Right lobe of liver (tissue), 4 donors: ENCODE data around the gene CUBN.

Experiments used
- POLR2A ChIP-seq: fragments of 450-650 bp; IDR thresholded peaks from one replicate; pipeline ENCODE4 v1.6.1; 2017; ENCODE audit warnings: antibody characterized with exemption, mild to moderate bottlenecking
- TF ChIP-seq, protein P1 (sequence below), 4 donors: fragments of 200-600 bp in 3 of 4; fragments of 450-650 bp in 1 of 4; IDR thresholded peaks; one replicate each; pipeline versions ENCODE4 v1.5.1 to v1.8.0; 2016 to 2022; ENCODE audit warnings: antibody characterized with exemption in 4 of 4, mild to moderate bottlenecking in 2 of 4
- donor health status: DM: no; HTN: no; CAD: no.
- donor health status: DM: no; HTN: no; CAD: no.
- donor health status: DM: no; HTN: yes; CAD: no.

- no peak for TF ChIP-seq POLR2A
- TF ChIP-seq, protein P1, sequence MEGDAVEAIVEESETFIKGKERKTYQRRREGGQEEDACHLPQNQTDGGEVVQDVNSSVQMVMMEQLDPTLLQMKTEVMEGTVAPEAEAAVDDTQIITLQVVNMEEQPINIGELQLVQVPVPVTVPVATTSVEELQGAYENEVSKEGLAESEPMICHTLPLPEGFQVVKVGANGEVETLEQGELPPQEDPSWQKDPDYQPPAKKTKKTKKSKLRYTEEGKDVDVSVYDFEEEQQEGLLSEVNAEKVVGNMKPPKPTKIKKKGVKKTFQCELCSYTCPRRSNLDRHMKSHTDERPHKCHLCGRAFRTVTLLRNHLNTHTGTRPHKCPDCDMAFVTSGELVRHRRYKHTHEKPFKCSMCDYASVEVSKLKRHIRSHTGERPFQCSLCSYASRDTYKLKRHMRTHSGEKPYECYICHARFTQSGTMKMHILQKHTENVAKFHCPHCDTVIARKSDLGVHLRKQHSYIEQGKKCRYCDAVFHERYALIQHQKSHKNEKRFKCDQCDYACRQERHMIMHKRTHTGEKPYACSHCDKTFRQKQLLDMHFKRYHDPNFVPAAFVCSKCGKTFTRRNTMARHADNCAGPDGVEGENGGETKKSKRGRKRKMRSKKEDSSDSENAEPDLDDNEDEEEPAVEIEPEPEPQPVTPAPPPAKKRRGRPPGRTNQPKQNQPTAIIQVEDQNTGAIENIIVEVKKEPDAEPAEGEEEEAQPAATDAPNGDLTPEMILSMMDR (IDR thresholded peaks at IDR 0.05), result no peak
Measured at GRCh38 chr10:16902606-16903005, 227.0 kb downstream of the CUBN start.
